PC-9 (cell line): Measurements from ENCODE around the gene PTGES2. TPM values are rescaled to one million over a fixed set of nuclear protein-coding genes. Genes with fewer than 3 reads are reported as not detected.
A peak's percentile ranks its signal among the peaks of the same experiment; 100 is the strongest.

Experiments used
- BruUV-seq: library from RNA; stranded (reverse); fragments of 400-500 nt; replicated peaks from 2 replicates; lab custom pipeline; 2021; lab: Mats Ljungman, UMichigan
- CTCF ChIA-PET: fragments of 300-600 bp; sonication (Branson Sonifier 250); formaldehyde crosslinking; loops from one replicate; lab custom pipeline; 2022; ENCODE audit warnings: antibody characterized with exemption; lab: Charles Lee
- POLR2A ChIA-PET: fragments of 300-600 bp; sonication (Branson Sonifier 250); formaldehyde crosslinking; loops from one replicate; lab custom pipeline; 2022; ENCODE audit warnings: antibody characterized with exemption; ENCODE audit not compliant: unreplicated experiment; lab: Charles Lee
- DNase-seq, 2 experiments: peaks; one replicate each; pipeline versions ENCODE4 v3.0.0 to v3.0.0-alpha.2; 2015 to 2022; ENCODE audit warnings: mixed read lengths in 1 of 2
- H2AFZ ChIP-seq: fragments of 200-600 bp; sonication (generic); 2 replicates; pipeline ENCODE4 v1.8.1; 2017; ENCODE audit warnings: antibody characterized with exemption
- H3F3A ChIP-seq: fragments of 200-600 bp; sonication (generic); 2 replicates; pipeline ENCODE4 v1.8.1; 2017; ENCODE audit warnings: antibody characterized with exemption, mild to moderate bottlenecking, low read depth; ENCODE audit not compliant: insufficient read depth
- H3K27ac ChIP-seq: fragments of 200-600 bp; sonication (generic); 2 replicates; pipeline ENCODE4 v1.6.1; 2016; ENCODE audit warnings: mixed run types
- H3K27me3 ChIP-seq: fragments of 200-600 bp; sonication (generic); 2 replicates; pipeline ENCODE4 v1.6.1; 2016; ENCODE audit warnings: low read depth, mixed run types; ENCODE audit not compliant: insufficient read depth
- H3K36me3 ChIP-seq: fragments of 200-600 bp; sonication (generic); 2 replicates; pipeline ENCODE4 v1.6.1; 2016; ENCODE audit warnings: low read depth, mixed run types
- H3K4me1 ChIP-seq: fragments of 200-600 bp; sonication (generic); replicated peaks from 2 replicates; pipeline ENCODE4 v1.6.1; 2016; ENCODE audit warnings: mixed run types; ENCODE audit not compliant: insufficient read depth
- H3K4me2 ChIP-seq: fragments of 200-600 bp; sonication (generic); 2 replicates; pipeline ENCODE4 v1.6.1; 2017; ENCODE audit warnings: mixed run types
- H3K4me3 ChIP-seq: fragments of 200-600 bp; sonication (generic); 2 replicates; pipeline ENCODE4 v1.6.1; 2016; ENCODE audit warnings: mixed run types
- H3K79me2 ChIP-seq: fragments of 200-600 bp; sonication (generic); 2 replicates; pipeline ENCODE4 v1.6.1; 2017; ENCODE audit warnings: low read depth, mixed run types
- H3K9me2 ChIP-seq: fragments of 200-600 bp; sonication (generic); 2 replicates; pipeline ENCODE4 v1.8.1; 2017; ENCODE audit warnings: mild to moderate bottlenecking; ENCODE audit not compliant: insufficient read depth
- H3K9me3 ChIP-seq: fragments of 200-600 bp; sonication (generic); 2 replicates; pipeline ENCODE4 v1.8.1; 2016; ENCODE audit warnings: low read depth; ENCODE audit not compliant: insufficient read depth
- H4K20me1 ChIP-seq: fragments of 200-600 bp; sonication (generic); 2 replicates; pipeline ENCODE4 v1.8.1; 2017; ENCODE audit not compliant: insufficient read depth
- EZH2 ChIP-seq: fragments of 200-600 bp; sonication (generic); IDR thresholded peaks from 2 replicates; pipeline ENCODE4 v1.8.0; 2017; ENCODE audit warnings: antibody characterized with exemption, low read depth
- intact Hi-C: fragments of 100-400 bp; cut with micrococcal nuclease; formaldehyde crosslinking; loops from one replicate; pipeline ENCODE4 v1.10.0; 2022; ENCODE audit not compliant: unreplicated experiment
- total RNA-seq: library from RNA; stranded (reverse); gene quantifications from 2 replicates; pipeline ENCODE4 v1.2.3, GENCODE V29; 2021
- TF ChIP-seq, protein P1 (sequence below): fragments of 200-600 bp; sonication (generic); conservative IDR thresholded peaks from 2 replicates; pipeline ENCODE4 v1.6.1; 2017; ENCODE audit warnings: mixed run types, antibody characterized with exemption, mild to moderate bottlenecking, moderate library complexity

The PTGES2 gene
- total RNA-seq, 1 experiment from 2014 or later, result 95.2 TPM

DNA sequence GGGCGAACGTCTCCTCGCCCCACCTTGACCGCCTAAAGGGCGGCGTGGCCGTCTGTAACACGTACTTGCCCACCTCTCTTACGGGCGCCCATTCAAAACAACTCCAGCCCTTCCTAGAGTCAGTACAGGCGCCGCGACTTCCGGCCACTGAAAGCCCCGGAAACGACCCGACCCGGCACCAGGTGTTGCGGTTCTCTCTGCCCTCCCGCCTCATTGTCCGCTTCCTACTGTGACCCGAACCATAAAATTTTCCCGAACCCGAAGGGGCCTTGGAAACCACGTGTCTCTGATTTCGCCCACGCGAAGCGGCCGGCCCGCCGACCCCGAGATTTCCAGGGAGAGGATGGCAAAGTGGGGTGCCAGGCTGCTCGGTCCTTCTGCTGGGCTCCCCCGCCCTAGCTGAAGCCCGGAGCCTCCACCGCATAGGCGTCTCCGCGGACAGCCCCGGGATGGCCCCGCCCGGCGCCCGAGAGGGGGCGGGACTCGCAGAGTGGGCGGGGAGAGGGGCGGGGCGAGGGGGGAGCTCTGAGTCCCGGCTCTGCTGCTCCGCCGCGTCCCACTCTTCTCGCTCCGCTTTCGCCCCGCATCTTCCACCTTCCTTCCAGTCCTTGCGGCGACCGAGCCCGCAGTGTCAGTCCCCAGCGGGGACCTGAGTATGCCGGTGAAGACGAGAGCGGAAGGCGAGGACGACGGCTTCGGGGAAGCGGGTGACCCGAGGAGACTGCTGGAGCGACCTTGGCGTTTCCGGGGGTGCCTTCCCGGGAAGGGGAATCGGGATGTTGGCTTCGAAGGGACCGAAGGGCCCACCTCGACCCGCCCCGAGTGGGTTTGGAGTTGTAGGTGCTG is 684 bp upstream of the PTGES2 start:
- peak; percentile 77 to 92 for DNase-seq
- no peaks in the 10 kb centered on the region for H3K36me3 ChIP-seq
- peak overlapping the region; percentile 66 for H3K27ac ChIP-seq
- H4K20me1 ChIP-seq, result peaks cover 16% of the 10 kb centered on the region
- intact Hi-C loops, result loop anchor here (1.0 to 5.0 kb wide), 6 partner anchors 21 to 424 kb away; partner anchors contain the start of genes BBLN, GOLGA2, LCN2 and SLC27A4
- H3K9me2 ChIP-seq, result no peaks in the 10 kb centered on the region
- TF ChIP-seq, protein P1, sequence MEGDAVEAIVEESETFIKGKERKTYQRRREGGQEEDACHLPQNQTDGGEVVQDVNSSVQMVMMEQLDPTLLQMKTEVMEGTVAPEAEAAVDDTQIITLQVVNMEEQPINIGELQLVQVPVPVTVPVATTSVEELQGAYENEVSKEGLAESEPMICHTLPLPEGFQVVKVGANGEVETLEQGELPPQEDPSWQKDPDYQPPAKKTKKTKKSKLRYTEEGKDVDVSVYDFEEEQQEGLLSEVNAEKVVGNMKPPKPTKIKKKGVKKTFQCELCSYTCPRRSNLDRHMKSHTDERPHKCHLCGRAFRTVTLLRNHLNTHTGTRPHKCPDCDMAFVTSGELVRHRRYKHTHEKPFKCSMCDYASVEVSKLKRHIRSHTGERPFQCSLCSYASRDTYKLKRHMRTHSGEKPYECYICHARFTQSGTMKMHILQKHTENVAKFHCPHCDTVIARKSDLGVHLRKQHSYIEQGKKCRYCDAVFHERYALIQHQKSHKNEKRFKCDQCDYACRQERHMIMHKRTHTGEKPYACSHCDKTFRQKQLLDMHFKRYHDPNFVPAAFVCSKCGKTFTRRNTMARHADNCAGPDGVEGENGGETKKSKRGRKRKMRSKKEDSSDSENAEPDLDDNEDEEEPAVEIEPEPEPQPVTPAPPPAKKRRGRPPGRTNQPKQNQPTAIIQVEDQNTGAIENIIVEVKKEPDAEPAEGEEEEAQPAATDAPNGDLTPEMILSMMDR, result no peak
- TF ChIP-seq EZH2, result no peak
- peak overlapping the region; percentile 94 for H2AFZ ChIP-seq
- POLR2A ChIA-PET, result interaction anchor here (0.5 to 1.5 kb wide), 7 partner anchors 9 to 199 kb away, joined by 3 to 14 read pairs (median 4); partner anchors contain the start of gene BBLN
- H3K4me1 ChIP-seq, result peaks cover 22% of the 10 kb centered on the region
- BruUV-seq, result no TSS peak
- H3K79me2 ChIP-seq, result peaks cover 42% of the 10 kb centered on the region
- H3K27me3 ChIP-seq, result no peaks in the 10 kb centered on the region
- peaks cover 13% of the 10 kb centered on the region; the same call in 1 of the 2 replicates for H3F3A ChIP-seq
- CTCF ChIA-PET, result interaction anchor here (0.6 to 1.4 kb wide), 6 partner anchors 8 to 343 kb away, joined by 3 to 10 read pairs (median 3); partner anchors contain the start of gene CDK9
- peak overlapping the region; percentile 91 for H3K4me2 ChIP-seq
- peak overlapping the region; percentile 86 for H3K4me3 ChIP-seq
- no peaks in the 10 kb centered on the region for H3K9me3 ChIP-seq

DNA sequence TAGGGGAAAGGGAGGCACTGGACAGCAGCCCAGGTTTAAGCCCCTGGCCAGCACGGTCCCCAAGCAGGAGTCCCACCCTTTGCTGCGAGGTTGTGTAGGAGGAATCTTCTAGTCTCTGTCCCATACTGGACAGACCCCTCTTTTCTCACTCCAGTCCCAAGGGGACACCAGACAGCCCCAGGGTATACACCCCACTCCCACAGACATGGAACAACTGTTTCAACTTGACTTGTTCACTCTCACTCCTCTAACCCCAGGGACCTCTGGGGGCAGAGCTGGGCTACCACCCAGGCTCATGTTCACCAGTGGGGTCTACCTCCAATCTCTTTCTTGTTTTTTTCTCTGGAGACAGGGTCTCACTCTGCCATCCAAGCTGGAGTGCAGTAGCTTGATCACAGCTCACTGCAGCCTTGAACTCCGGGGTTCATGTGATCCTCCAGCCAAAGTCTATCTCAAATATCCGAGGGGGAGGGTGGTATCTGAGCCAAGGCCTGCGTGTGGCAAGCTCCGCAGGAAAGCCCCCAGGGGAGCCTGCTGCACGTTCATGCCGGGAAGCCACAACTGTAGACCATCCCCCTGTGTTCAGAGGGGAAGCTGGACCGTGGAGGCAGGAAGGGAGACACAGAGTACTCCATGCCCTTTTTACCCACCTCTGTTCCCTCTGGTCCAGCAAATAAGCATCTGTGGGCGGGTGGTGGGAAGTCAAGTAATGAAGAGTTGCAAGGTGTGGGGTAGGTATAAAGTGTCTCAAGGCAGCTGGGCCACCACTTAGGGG is 1.8 kb downstream of the PTGES2 start:
- Histone ChIP-seq H3K4me3 (peak overlapping the region; percentile 86; the same call in 1 of the 2 replicates), H3K9me2 (no peaks in the 10 kb centered on the region), H3K4me2 (peak overlapping the region; percentile 91), H3F3A (peaks cover 13% of the 10 kb centered on the region; the same call in 1 of the 2 replicates), H3K27ac (no peak overlapping the region), H3K36me3 (no peaks in the 10 kb centered on the region), H3K27me3 (no peaks in the 10 kb centered on the region), H4K20me1 (peaks cover 16% of the 10 kb centered on the region), H3K9me3 (no peaks in the 10 kb centered on the region), H3K4me1 (peaks cover 22% of the 10 kb centered on the region), H3K79me2 (peaks cover 42% of the 10 kb centered on the region), H2AFZ (no peak overlapping the region)
- TF ChIP-seq, protein P1, result no peak
- no peak for TF ChIP-seq EZH2
- intact Hi-C loops, result loop anchor here (2.0 to 5.0 kb wide), 4 partner anchors 129 to 427 kb away; partner anchors contain the start of genes GOLGA2, SLC27A4, SPTAN1 and SWI5
- CTCF ChIA-PET, result interaction anchor here (0.6 to 1.5 kb wide), 5 partner anchors 15 to 385 kb away, joined by 3 to 9 read pairs (median 3); no protein-coding TSS in a partner anchor
- no TSS peak for BruUV-seq
- no peak for DNase-seq
- POLR2A ChIA-PET, result interaction anchor here (1.1 kb wide), 1 partner anchor 34 kb away, joined by 3 read pairs; the partner anchor contains the start of gene BBLN
